NT2/D1 (cell line): ENCODE measurements around the gene YAF2.

Source experiments
- DNase-seq: peaks from one replicate; pipeline ENCODE4 v3.0.0-alpha.2; 2011; ENCODE audit warnings: low read depth, low spot score
- H3K27me3 ChIP-seq: 2 replicates; pipeline ENCODE4 v1.6.0; 2011; ENCODE audit warnings: mild to moderate bottlenecking; ENCODE audit not compliant: insufficient read length, insufficient read depth
- H3K36me3 ChIP-seq: 2 replicates; pipeline ENCODE4 v1.6.1; 2011; ENCODE audit warnings: mild to moderate bottlenecking, low read length, mixed read lengths; ENCODE audit not compliant: insufficient read depth, insufficient read length
- H3K4me1 ChIP-seq: 2 replicates; pipeline ENCODE4 v1.5.1; 2011; ENCODE audit not compliant: insufficient read depth, insufficient read length
- H3K4me3 ChIP-seq: 2 replicates; pipeline ENCODE4 v1.5.1; 2011; ENCODE audit warnings: low read depth; ENCODE audit not compliant: insufficient read length
- H3K9ac ChIP-seq: 2 replicates; pipeline ENCODE4 v1.6.0; 2011; ENCODE audit warnings: low read depth; ENCODE audit not compliant: insufficient read length
- H3K9me3 ChIP-seq: 2 replicates; pipeline ENCODE4 v1.5.1; 2011; ENCODE audit warnings: mild to moderate bottlenecking, low read length; ENCODE audit not compliant: insufficient read depth
- SUZ12 ChIP-seq: IDR thresholded peaks from 2 replicates; pipeline ENCODE4 v1.6.1; 2011; ENCODE audit not compliant: insufficient read length, insufficient read depth; ENCODE audit errors: extremely low read depth
- YY1 ChIP-seq: IDR thresholded peaks from 2 replicates; pipeline ENCODE4 v1.6.1; 2011; ENCODE audit not compliant: insufficient read length, insufficient read depth
- ZNF274 ChIP-seq: IDR thresholded peaks from 2 replicates; pipeline ENCODE4 v1.6.1; 2011; ENCODE audit warnings: mild to moderate bottlenecking, low read depth, low read length

The YAF2 gene

GRCh38 chr12:42144408-42145196 is 93.4 kb downstream of the YAF2 start, which contains the start of gene GXYLT1:
TSS of gene GXYLT1 (minus strand) at chr12:42144874. CDS start at chr12:42144646, 228 bp downstream.
- peak within 1 kb of the TSS; percentile 91 for H3K9ac ChIP-seq
- H3K4me3 ChIP-seq = peak within 1 kb of the TSS; percentile 70
- peaks cover 6% of the 10 kb centered on the region for H3K27me3 ChIP-seq
- peak; percentile 82 for DNase-seq
- H3K9me3 ChIP-seq = no peaks in the 10 kb centered on the region
- no peaks in the 10 kb centered on the region for H3K4me1 ChIP-seq
- TF ChIP-seq YY1 (no peak), SUZ12 (no peak), ZNF274 (no peak)
- H3K36me3 ChIP-seq = no peaks in the 10 kb centered on the region

- no peak for TF ChIP-seq YY1
- TF ChIP-seq SUZ12 = no peak
- TF ChIP-seq ZNF274 = no peak
- Histone ChIP-seq H3K27me3 (peaks cover 6% of the 10 kb centered on the region), H3K9ac (peak overlapping the region; percentile 91), H3K4me3 (peak overlapping the region; percentile 70), H3K4me1 (no peaks in the 10 kb centered on the region), H3K9me3 (no peaks in the 10 kb centered on the region), H3K36me3 (no peaks in the 10 kb centered on the region)
- DNase-seq = no peak
These were observed 94.0 kb downstream of the YAF2 start for GRCh38 chr12:42144158-42144407.

GRCh38 chr12:42143452-42144157 is 94.4 kb downstream of the YAF2 start:
- H3K27me3 ChIP-seq = peaks cover 6% of the 10 kb centered on the region
- peak overlapping the region; percentile 91 for H3K9ac ChIP-seq
- DNase-seq = no peak
- no peaks in the 10 kb centered on the region for H3K4me1 ChIP-seq
- H3K9me3 ChIP-seq = no peaks in the 10 kb centered on the region
- no peak for TF ChIP-seq YY1
- TF ChIP-seq ZNF274 = no peak
- no peak for TF ChIP-seq SUZ12
- no peaks in the 10 kb centered on the region for H3K36me3 ChIP-seq
- H3K4me3 ChIP-seq = peak overlapping the region; percentile 70

GRCh38 chr12:42141981-42142606 is 96.0 kb downstream of the YAF2 start:
- Histone ChIP-seq H3K4me1 (no peaks in the 10 kb centered on the region), H3K9ac (no peak overlapping the region), H3K9me3 (no peaks in the 10 kb centered on the region), H3K36me3 (no peaks in the 10 kb centered on the region), H3K27me3 (peaks cover 6% of the 10 kb centered on the region), H3K4me3 (no peak overlapping the region)
- no peak for DNase-seq
- no peak for TF ChIP-seq YY1
- no peak for TF ChIP-seq SUZ12
- TF ChIP-seq ZNF274 = no peak

GRCh38 chr12:42140901-42141300 is 97.1 kb downstream of the YAF2 start:
- H3K36me3 ChIP-seq = no peaks in the 10 kb centered on the region
- no peak overlapping the region for H3K9ac ChIP-seq
- H3K4me1 ChIP-seq = no peaks in the 10 kb centered on the region
- H3K9me3 ChIP-seq = no peaks in the 10 kb centered on the region
- no peak for DNase-seq
- TF ChIP-seq ZNF274 (no peak), SUZ12 (no peak), YY1 (no peak)
- no peak overlapping the region for H3K4me3 ChIP-seq
- peaks cover 6% of the 10 kb centered on the region for H3K27me3 ChIP-seq

GRCh38 chr12:42135259-42135814 is 102.7 kb downstream of the YAF2 start:
- Histone ChIP-seq H3K9ac (no peak overlapping the region), H3K4me3 (no peak overlapping the region), H3K9me3 (no peaks in the 10 kb centered on the region), H3K27me3 (no peaks in the 10 kb centered on the region), H3K4me1 (no peaks in the 10 kb centered on the region), H3K36me3 (no peaks in the 10 kb centered on the region)
- DNase-seq = no peak
- no peak for TF ChIP-seq ZNF274
